ENCODE measurements around the gene EVA1A. TPM values are rescaled to one million over a fixed set of nuclear protein-coding genes. Genes with fewer than 3 reads are reported as not detected.

The EVA1A gene
- total RNA-seq, 1 experiment from 2014 or later: 0.68 TPM

GRCh38 chr2:75605770-75606529 lies 45.2 kb upstream of the EVA1A start:
- Histone ChIP-seq H3K27ac (ENCODE audit: insufficient read length, low read depth, low read length) (no peak overlapping the region), H4K5ac (ENCODE audit: insufficient read length, low read depth, low read length) (no peak overlapping the region), H3K23me2 (ENCODE audit: insufficient read length, low read depth, low read length, poor library complexity, severe bottlenecking) (no peaks in the 10 kb centered on the region), H3K14ac (ENCODE audit: insufficient read depth, low read length) (no peak overlapping the region), H3K27me3 (ENCODE audit: insufficient read depth, low read length) (no peaks in the 10 kb centered on the region), H2BK120ac (ENCODE audit: low read depth, low read length, poor library complexity, severe bottlenecking) (no peak overlapping the region), H3K9ac (ENCODE audit: extremely low read depth, insufficient read length, low read length) (no peak overlapping the region), H3K18ac (ENCODE audit: insufficient read length, low read depth, low read length) (no peak overlapping the region), H2AK5ac (ENCODE audit: insufficient read length, low read length) (no peak overlapping the region), H3K79me1 (ENCODE audit: insufficient read depth, low read depth, low read length, poor library complexity, severe bottlenecking) (no peaks in the 10 kb centered on the region), H4K20me1 (ENCODE audit: control insufficient read depth, insufficient read depth, insufficient read length) (no peaks in the 10 kb centered on the region), H3K4ac (ENCODE audit: low read depth, low read length) (no peak overlapping the region), H2BK12ac (ENCODE audit: insufficient read length, low read depth, low read length) (no peak overlapping the region), H3K9me3 (ENCODE audit: control insufficient read depth, low read depth, low read length) (no peaks in the 10 kb centered on the region), H3K4me2 (ENCODE audit: insufficient read depth, insufficient read length, low read length) (no peak overlapping the region), H3K4me1 (ENCODE audit: insufficient read depth, low read length) (no peaks in the 10 kb centered on the region), H2BK5ac (ENCODE audit: insufficient read length, low read length) (no peak overlapping the region), H4K91ac (ENCODE audit: insufficient read length, low read depth, low read length) (no peak overlapping the region), H2BK15ac (ENCODE audit: low read depth, low read length) (no peak overlapping the region), H4K8ac (replicated peaks; ENCODE audit: insufficient read length, low read depth, low read length) (no peak overlapping the region), H3K23ac (ENCODE audit: insufficient read length, low read depth, low read length) (no peak overlapping the region), H3T11ph (ENCODE audit: low read length) (no peak overlapping the region), H2AFZ (ENCODE audit: low read length) (no peak overlapping the region), H3K56ac (ENCODE audit: insufficient read length, low read depth, low read length) (no peak overlapping the region), H2BK20ac (ENCODE audit: low read depth, low read length, poor library complexity, severe bottlenecking) (no peak overlapping the region), H3K79me2 (ENCODE audit: insufficient read depth, low read length) (no peaks in the 10 kb centered on the region)
- no peaks in the 10 kb centered on the region for H3K9me3 Mint-ChIP-seq
- DNase-seq: no peak
- H3K36me3 Mint-ChIP-seq (ENCODE audit: insufficient read depth in 1 of 3, low read depth in 3 of 3): no peaks in the 10 kb centered on the region; a peak in 1 of 7 replicates
- peaks cover 22 to 29% of the 10 kb centered on the region in 2 experiments for H3K4me1 Mint-ChIP-seq
- no CpG with 5 or more reads among the region's 6 CpGs for WGBS (ENCODE audit: extremely low coverage, insufficient read length, low lambda C conversion rate)
- H3K4me3 Mint-ChIP-seq: no peak overlapping the region
- H3K27me3 Mint-ChIP-seq (ENCODE audit: low read depth): peaks cover 31% of the 10 kb centered on the region
- TF ChIP-seq CTCF (conservative IDR thresholded peaks at IDR 0.05): 0 out of 3 replicates have a peak, but pooled peaks have one; percentile 13
- no peak overlapping the region; a peak in 1 of 7 replicates for H3K27ac Mint-ChIP-seq

Data from H9 (cell line).